ENCODE measurements around the gene KIF26A. TPM values are rescaled to one million over a fixed set of nuclear protein-coding genes. Genes with fewer than 3 reads are reported as not detected.

The KIF26A gene
- total RNA-seq, 1 experiment from 2014 or later = 5.5 TPM

DNA sequence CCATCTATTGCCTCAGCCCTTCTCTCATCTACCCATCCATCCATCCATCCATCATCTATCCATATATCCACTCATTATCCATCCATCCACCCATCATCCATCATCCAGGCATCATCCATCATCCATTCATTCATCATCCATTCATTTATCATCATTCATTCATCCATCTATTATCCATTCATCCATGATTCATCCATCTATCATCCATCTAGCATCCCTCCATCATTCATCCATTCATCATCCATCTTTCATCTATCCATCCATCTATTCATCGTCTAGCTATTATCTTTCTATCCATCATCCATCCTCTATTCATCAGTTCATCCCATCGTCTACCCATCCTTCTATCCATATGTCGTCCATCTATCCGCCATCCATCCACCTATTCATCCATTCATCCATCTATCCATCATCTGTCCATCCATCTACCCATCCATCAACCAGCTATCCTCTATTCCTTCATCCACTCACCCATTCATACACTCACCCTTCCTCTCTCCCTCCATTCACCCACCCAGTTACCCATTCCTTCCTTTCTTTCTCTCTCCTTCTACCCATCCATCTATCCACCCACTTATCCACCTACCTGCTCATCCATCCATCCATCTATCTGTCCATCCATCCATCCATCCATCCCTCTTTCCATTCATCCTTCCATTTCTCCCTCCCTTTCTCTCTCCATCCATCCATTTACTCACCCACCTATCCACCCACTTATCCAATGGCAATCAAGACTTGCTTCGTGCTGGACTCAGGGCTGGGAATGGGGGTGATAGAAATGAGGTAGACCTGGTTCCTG lies 59.3 kb downstream of the KIF26A start:
- no peaks in the 10 kb centered on the region for H3K9me3 ChIP-seq
- no peaks in the 10 kb centered on the region; the same call in 1 of the 2 replicates for H3K27me3 ChIP-seq (replicated peaks; ENCODE audit: control insufficient read depth, insufficient read depth, low read length)
- Mint-ChIP-seq H3K9me3 (ENCODE audit: unreplicated experiment) (no peaks in the 10 kb centered on the region), H3K27me3 (ENCODE audit: insufficient read depth, unreplicated experiment) (peaks cover 10% of the 10 kb centered on the region), H3K4me1 (ENCODE audit: low read depth, unreplicated experiment) (no peaks in the 10 kb centered on the region), H3K27ac (ENCODE audit: unreplicated experiment) (no peak overlapping the region), H3K36me3 (ENCODE audit: insufficient read depth, unreplicated experiment) (no peaks in the 10 kb centered on the region), H3K4me3 (ENCODE audit: unreplicated experiment) (no peak overlapping the region)
- no peaks in the 10 kb centered on the region for H3K36me3 ChIP-seq (ENCODE audit: control insufficient read depth, insufficient read depth, low read length)
- ChIA-PET CTCF (no interaction called here), POLR2A (no interaction called here)
- DNase-seq = no peak
- H3K4me3 ChIP-seq (ENCODE audit: low read depth, low read length) = no peak overlapping the region
- no peaks in the 10 kb centered on the region for H3K4me1 ChIP-seq
- BruUV-seq (replicated peaks) = no TSS peak
- TF ChIP-seq, protein P1, sequence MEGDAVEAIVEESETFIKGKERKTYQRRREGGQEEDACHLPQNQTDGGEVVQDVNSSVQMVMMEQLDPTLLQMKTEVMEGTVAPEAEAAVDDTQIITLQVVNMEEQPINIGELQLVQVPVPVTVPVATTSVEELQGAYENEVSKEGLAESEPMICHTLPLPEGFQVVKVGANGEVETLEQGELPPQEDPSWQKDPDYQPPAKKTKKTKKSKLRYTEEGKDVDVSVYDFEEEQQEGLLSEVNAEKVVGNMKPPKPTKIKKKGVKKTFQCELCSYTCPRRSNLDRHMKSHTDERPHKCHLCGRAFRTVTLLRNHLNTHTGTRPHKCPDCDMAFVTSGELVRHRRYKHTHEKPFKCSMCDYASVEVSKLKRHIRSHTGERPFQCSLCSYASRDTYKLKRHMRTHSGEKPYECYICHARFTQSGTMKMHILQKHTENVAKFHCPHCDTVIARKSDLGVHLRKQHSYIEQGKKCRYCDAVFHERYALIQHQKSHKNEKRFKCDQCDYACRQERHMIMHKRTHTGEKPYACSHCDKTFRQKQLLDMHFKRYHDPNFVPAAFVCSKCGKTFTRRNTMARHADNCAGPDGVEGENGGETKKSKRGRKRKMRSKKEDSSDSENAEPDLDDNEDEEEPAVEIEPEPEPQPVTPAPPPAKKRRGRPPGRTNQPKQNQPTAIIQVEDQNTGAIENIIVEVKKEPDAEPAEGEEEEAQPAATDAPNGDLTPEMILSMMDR (IDR thresholded peaks at IDR 0.05; ENCODE audit: insufficient read depth in 1 of 2, low read depth in 1 of 2, low read length in 1 of 2, severe bottlenecking in 1 of 2, unreplicated experiment in 1 of 2) = no peak
- intact Hi-C loops (cut with micrococcal nuclease; ENCODE audit: unreplicated experiment) = no loop called here

DNA sequence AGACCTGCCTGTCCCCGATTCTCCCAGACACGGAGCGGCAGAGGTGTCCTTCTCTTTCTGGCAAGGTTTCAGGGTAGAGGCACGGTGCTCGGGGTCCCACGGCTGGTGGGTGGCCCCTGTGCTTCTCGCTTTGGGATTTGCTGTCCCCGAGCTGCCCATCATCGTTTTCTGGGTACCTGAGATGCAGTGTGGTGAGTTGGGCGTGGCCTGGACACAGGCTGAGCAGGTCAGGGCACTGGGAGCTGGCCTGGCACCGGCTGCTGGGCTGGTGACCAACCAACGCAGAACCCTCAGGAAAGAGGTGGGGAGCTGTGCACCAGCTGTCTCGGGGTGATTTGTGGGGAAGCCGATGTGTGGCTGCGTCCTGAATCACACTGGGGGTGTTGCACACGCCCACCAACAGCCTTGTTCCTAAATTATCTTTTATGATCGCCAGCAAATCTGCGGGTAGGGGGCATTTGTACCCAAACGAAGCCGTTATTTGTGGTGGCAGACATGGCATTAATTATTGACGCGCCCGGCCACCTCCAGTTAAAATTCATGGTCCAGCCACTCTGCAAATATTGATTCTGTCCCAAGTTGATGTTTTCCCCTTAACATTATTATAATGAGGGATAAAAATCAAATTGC lies 61.0 kb downstream of the KIF26A start:
- POLR2A ChIA-PET = no interaction called here
- peaks cover 9% of the 10 kb centered on the region for H3K27me3 Mint-ChIP-seq (ENCODE audit: insufficient read depth, unreplicated experiment)

DNA sequence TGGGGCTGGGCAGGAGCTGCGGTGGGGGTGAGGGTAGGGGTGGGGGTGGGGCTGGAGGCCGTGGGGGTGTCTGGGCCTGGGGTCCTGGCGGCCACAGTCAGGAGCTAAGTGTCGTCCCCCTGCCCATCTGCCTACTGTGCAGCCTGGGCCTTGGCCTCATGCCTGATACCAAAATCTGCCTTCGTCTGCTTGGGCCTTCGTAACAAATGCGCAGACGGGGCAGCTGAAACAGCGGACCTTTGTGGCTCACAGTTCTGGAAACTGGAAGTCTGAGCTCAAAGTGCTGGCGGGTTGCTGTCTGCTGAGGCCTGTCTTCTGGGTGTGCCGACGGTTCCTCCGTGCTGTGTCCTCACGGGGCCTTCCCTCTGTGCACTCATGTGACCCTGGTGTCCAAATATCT lies 61.7 kb downstream of the KIF26A start:
- H3K4me1 Mint-ChIP-seq (ENCODE audit: low read depth, unreplicated experiment) = no peaks in the 10 kb centered on the region
- CTCF ChIA-PET = interaction anchor here (0.7 kb wide), 1 partner anchor 186 kb away, joined by 4 read pairs; no protein-coding TSS in a partner anchor
- POLR2A ChIA-PET = no interaction called here
- H3K9me3 Mint-ChIP-seq (ENCODE audit: unreplicated experiment) = no peaks in the 10 kb centered on the region
- no peak overlapping the region for H3K27ac Mint-ChIP-seq (ENCODE audit: unreplicated experiment)
- H3K27me3 Mint-ChIP-seq (ENCODE audit: insufficient read depth, unreplicated experiment) = peaks cover 7% of the 10 kb centered on the region
- H3K4me3 ChIP-seq (ENCODE audit: low read depth, low read length) = no peak overlapping the region
- DNase-seq = no peak
- no peaks in the 10 kb centered on the region for H3K36me3 ChIP-seq (ENCODE audit: control insufficient read depth, insufficient read depth, low read length)
- no TSS peak for BruUV-seq (replicated peaks)
- no peaks in the 10 kb centered on the region for H3K4me1 ChIP-seq
- TF ChIP-seq, protein P1 (IDR thresholded peaks at IDR 0.05; ENCODE audit: insufficient read depth in 1 of 2, low read depth in 1 of 2, low read length in 1 of 2, severe bottlenecking in 1 of 2, unreplicated experiment in 1 of 2) = no peak
- intact Hi-C loops (cut with micrococcal nuclease; ENCODE audit: unreplicated experiment) = no loop called here
- no peaks in the 10 kb centered on the region for H3K9me3 ChIP-seq
- H3K36me3 Mint-ChIP-seq (ENCODE audit: insufficient read depth, unreplicated experiment) = no peaks in the 10 kb centered on the region
- H3K27me3 ChIP-seq (replicated peaks; ENCODE audit: control insufficient read depth, insufficient read depth, low read length) = no peaks in the 10 kb centered on the region; the same call in 1 of the 2 replicates
- no peak overlapping the region for H3K4me3 Mint-ChIP-seq (ENCODE audit: unreplicated experiment)

More for the DNA sequence above, 61.0 kb downstream of the KIF26A start:
- Histone ChIP-seq H3K27me3 (replicated peaks; ENCODE audit: control insufficient read depth, insufficient read depth, low read length) (no peaks in the 10 kb centered on the region; the same call in 1 of the 2 replicates), H3K4me3 (ENCODE audit: low read depth, low read length) (no peak overlapping the region), H3K9me3 (no peaks in the 10 kb centered on the region), H3K36me3 (ENCODE audit: control insufficient read depth, insufficient read depth, low read length) (no peaks in the 10 kb centered on the region), H3K4me1 (no peaks in the 10 kb centered on the region)
- Mint-ChIP-seq H3K4me3 (ENCODE audit: unreplicated experiment) (no peak overlapping the region), H3K9me3 (ENCODE audit: unreplicated experiment) (no peaks in the 10 kb centered on the region), H3K36me3 (ENCODE audit: insufficient read depth, unreplicated experiment) (no peaks in the 10 kb centered on the region), H3K27ac (ENCODE audit: unreplicated experiment) (no peak overlapping the region), H3K4me1 (ENCODE audit: low read depth, unreplicated experiment) (no peaks in the 10 kb centered on the region)
- no TSS peak for BruUV-seq (replicated peaks)
- CTCF ChIA-PET = interaction anchor here (0.7 kb wide), 1 partner anchor 186 kb away, joined by 4 read pairs; no protein-coding TSS in a partner anchor
- TF ChIP-seq, protein P1 (IDR thresholded peaks at IDR 0.05; ENCODE audit: insufficient read depth in 1 of 2, low read depth in 1 of 2, low read length in 1 of 2, severe bottlenecking in 1 of 2, unreplicated experiment in 1 of 2) = no peak
- DNase-seq = no peak
- intact Hi-C loops (cut with micrococcal nuclease; ENCODE audit: unreplicated experiment) = no loop called here
